K562 (cell line): ENCODE results near the gene SLC6A6. TPM values are rescaled to one million over a fixed set of nuclear protein-coding genes. Genes with fewer than 3 reads are reported as not detected.

Experiments
- BACH1 ChIP-seq: fragments of 200-800 bp; sonication (Bioruptor generic); IDR thresholded peaks from 2 replicates; pipeline ENCODE4 v1.6.1; 2016; ENCODE audit warnings: missing genetic modification characterization, missing compliant biosample characterization
- CXXC5 ChIP-seq: fragments of 250-450 bp; sonication (Bioruptor Pico); IDR thresholded peaks from 2 replicates; pipeline ENCODE4 v1.8.0; 2022; ENCODE audit warnings: inconsistent platforms, mild to moderate bottlenecking, moderate library complexity
- ESRRB ChIP-seq: fragments of 250-450 bp; sonication (Bioruptor Pico); IDR thresholded peaks from 2 replicates; pipeline ENCODE4 v1.5.0; 2020; ENCODE audit warnings: mild to moderate bottlenecking, moderate library complexity, borderline replicate concordance
- HDGF ChIP-seq: fragments of 450-650 bp; IDR thresholded peaks from 2 replicates; pipeline ENCODE4 v1.6.1; 2016
- MECOM ChIP-seq: fragments of 250-450 bp; sonication (Bioruptor Pico); IDR thresholded peaks from 2 replicates; pipeline ENCODE4 v1.8.0; 2022; ENCODE audit warnings: inconsistent platforms
- NR4A1 ChIP-seq, 2 experiments: fragments of 250-450 bp in 1 of 2; fragments of 450-650 bp in 1 of 2; sonication (Bioruptor Pico) in 1 of 2; IDR thresholded peaks; 2 replicates each; pipeline versions ENCODE4 v1.4.0 to v1.6.1; 2016 to 2020; ENCODE audit warnings: mild to moderate bottlenecking in 2 of 2, missing compliant biosample characterization in 1 of 2, missing genetic modification characterization in 1 of 2, moderate library complexity in 1 of 2
- RBFOX2 ChIP-seq: fragments of 200-400 bp; formaldehyde crosslinking; IDR thresholded peaks from 2 replicates; pipeline ENCODE4 v1.6.1; 2017; ENCODE audit warnings: low read depth, mild to moderate bottlenecking, low read length, moderate library complexity
- RBM15 ChIP-seq: fragments of 200-400 bp; formaldehyde crosslinking; IDR thresholded peaks from 2 replicates; pipeline ENCODE4 v1.6.1; 2018; ENCODE audit warnings: mild to moderate bottlenecking, low read length, moderate library complexity; ENCODE audit not compliant: insufficient read depth
- SLC30A9 ChIP-seq: fragments of 250-450 bp; sonication (Bioruptor Pico); IDR thresholded peaks from 2 replicates; pipeline ENCODE4 v1.8.0; 2022; ENCODE audit warnings: mild to moderate bottlenecking, moderate library complexity
- SOX6 ChIP-seq: fragments of 450-650 bp; IDR thresholded peaks from 2 replicates; pipeline ENCODE4 v1.6.1; 2014; ENCODE audit warnings: mild to moderate bottlenecking
- SREBF2 ChIP-seq: sonication (generic); formaldehyde crosslinking; IDR thresholded peaks from 2 replicates; pipeline ENCODE4 v1.4.0; 2020; ENCODE audit warnings: mild to moderate bottlenecking, missing genetic modification reagents
- TAF9B ChIP-seq: fragments of 450-650 bp; IDR thresholded peaks from 2 replicates; pipeline ENCODE4 v1.6.1; 2018; ENCODE audit warnings: mild to moderate bottlenecking; ENCODE audit not compliant: partially characterized antibody
- TBL1XR1 ChIP-seq, 2 experiments: IDR thresholded peaks; 2 replicates each; pipeline ENCODE4 v1.6.1; 2012; ENCODE audit warnings: improper control_type of control experiment in 2 of 2, low read length in 2 of 2, mild to moderate bottlenecking in 1 of 2
- TOE1 ChIP-seq, 2 experiments: fragments of 450-650 bp in 1 of 2; sonication (generic) in 1 of 2; formaldehyde crosslinking in 1 of 2; IDR thresholded peaks; 2 replicates each; pipeline versions ENCODE4 v1.7.1 to v1.8.0; 2016 to 2022; ENCODE audit warnings: borderline replicate concordance in 2 of 2, mild to moderate bottlenecking in 2 of 2, antibody characterized with exemption in 1 of 2, inconsistent platforms in 1 of 2, low read depth in 1 of 2, missing genetic modification reagents in 1 of 2, moderate library complexity in 1 of 2
- ZBTB5 ChIP-seq: fragments of 450-650 bp; IDR thresholded peaks from 2 replicates; pipeline ENCODE4 v1.6.1; 2017; ENCODE audit warnings: antibody characterized with exemption
- ZKSCAN3 ChIP-seq: fragments of 250-450 bp; sonication (Bioruptor Pico); IDR thresholded peaks from 2 replicates; pipeline ENCODE4 v1.4.0; 2020
- ZNF146 ChIP-seq: IDR thresholded peaks from one replicate; pipeline ENCODE4 v1.6.1; 2018; ENCODE audit warnings: missing compliant biosample characterization; ENCODE audit not compliant: unreplicated experiment
- ZNF184 ChIP-seq: sonication (generic); formaldehyde crosslinking; IDR thresholded peaks from 2 replicates; pipeline ENCODE4 v1.5.0; 2020; ENCODE audit warnings: missing genetic modification reagents
- ZNF217 ChIP-seq: sonication (generic); formaldehyde crosslinking; IDR thresholded peaks from 2 replicates; pipeline ENCODE4 v1.8.0; 2022; ENCODE audit warnings: mild to moderate bottlenecking, missing genetic modification reagents
- ZNF449 ChIP-seq: fragments of 250-450 bp; sonication (Bioruptor Pico); IDR thresholded peaks from 2 replicates; pipeline ENCODE4 v1.8.0; 2022; ENCODE audit warnings: moderate library complexity, mild to moderate bottlenecking, inconsistent platforms
- ZNF76 ChIP-seq: fragments of 250-450 bp; sonication (Bioruptor Pico); IDR thresholded peaks from 2 replicates; pipeline ENCODE4 v1.4.0; 2020; ENCODE audit warnings: mild to moderate bottlenecking, moderate library complexity, borderline replicate concordance
- ZSCAN29 ChIP-seq: fragments of 450-650 bp; IDR thresholded peaks from 2 replicates; pipeline ENCODE4 v1.6.1; 2017
- polyA plus RNA-seq, 8 experiments: library from polyadenylated mRNA; depleted of rRNA in 4 of 8; stranded (reverse) in 5 of 8; unstranded in 3 of 8; fragments of >200 nt; fragmentation: Nextera tagmentation in 2 of 8; fragmentation: Illumina TruSeq in 1 of 8; extraction: Ambion mirVana in 2 of 8; extraction: Trizol in 1 of 8; gene quantifications; 2 replicates each; pipeline versions ENCODE4 v1.2.1 to v1.2.3, GENCODE V29; 2011 to 2014; ENCODE audit warnings: inconsistent platforms in 1 of 8, missing spikeins in 1 of 8
- total RNA-seq, 7 experiments: library from RNA; depleted of rRNA in 6 of 7; stranded (reverse); fragments of >200 nt in 6 of 7; fragmentation: Illumina TruSeq in 2 of 7; extraction: Trizol in 2 of 7; gene quantifications; 2 replicates each; pipeline versions ENCODE4 v1.2.1 to v1.2.3, GENCODE V29; 2011 to 2021; ENCODE audit warnings: low replicate concordance in 1 of 7
- TF ChIP-seq, protein P1 (sequence below): sonication (generic); formaldehyde crosslinking; IDR thresholded peaks from 2 replicates; pipeline ENCODE4 v1.8.1; 2022; ENCODE audit warnings: missing genetic modification reagents

Gene SLC6A6
- total and polyA plus RNA-seq, 9 of the 15 experiments (the other 6 are each of a cell fraction or from before 2014, with no cell fraction given), result 12.3 to 203 (median 93.2) TPM

DNA sequence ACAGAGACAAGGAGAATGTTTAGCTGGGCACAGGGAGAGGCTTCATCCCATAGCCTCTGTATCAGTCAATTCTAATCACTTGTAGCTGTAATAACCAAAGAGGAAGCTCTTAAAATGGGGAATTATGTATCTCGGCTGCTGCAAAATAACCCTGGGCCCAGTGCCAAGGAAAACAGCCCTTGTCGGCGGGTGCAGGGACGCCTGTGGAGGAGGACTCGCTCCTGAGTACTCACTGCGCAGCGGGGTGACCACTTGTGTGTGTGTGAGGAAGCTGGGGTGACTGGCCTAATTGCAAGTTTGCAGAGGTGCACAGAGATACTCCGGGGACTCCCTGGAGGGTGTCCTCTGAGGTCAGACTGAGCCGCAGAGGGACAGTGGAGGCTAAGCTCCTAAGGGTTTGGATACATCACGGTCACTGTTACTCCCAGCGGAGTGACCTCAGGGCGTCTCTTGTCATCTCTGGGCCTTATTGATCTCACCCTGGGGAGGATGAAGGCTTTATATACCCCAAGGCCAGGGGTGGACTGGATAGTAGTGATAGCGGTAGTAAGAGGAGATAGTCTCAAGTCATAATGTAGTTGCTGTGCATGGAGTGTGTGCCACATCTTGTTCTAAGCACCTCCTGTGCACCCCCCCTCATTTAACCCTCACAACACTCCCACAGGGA is 37.2 kb downstream of the SLC6A6 start (continued):
- TF ChIP-seq TOE1 (IDR thresholded peaks at IDR 0.05; ENCODE audit: borderline replicate concordance) (no peak), TOE1 (CRISPR knock-in tag; IDR thresholded peaks at IDR 0.05; ENCODE audit: borderline replicate concordance, low read depth) (no peak), ZNF146 (CRISPR knock-in tag) (no peak), ZKSCAN3 (CRISPR knock-in tag) (no peak), SOX6 (peak; percentile 48; the same call in 1 of the 2 replicates), CXXC5 (CRISPR knock-in tag) (peak; percentile 61), TAF9B (no peak), SLC30A9 (no peak), ZNF217 (no peak), ESRRB (CRISPR knock-in tag) (no peak), HDGF (no peak), TBL1XR1 (IDR thresholded peaks at IDR 0.05; ENCODE audit: low read length in 2 of 2) (no peak; a peak in 1 of 4 replicates), ZNF184 (no peak), BACH1 (no peak), RBM15 (no peak), SREBF2 (no peak), ZBTB5 (no peak), RBFOX2 (no peak), MECOM (no peak), ZSCAN29 (no peak), ZNF449 (no peak), ZNF76 (CRISPR knock-in tag) (no peak), NR4A1 (CRISPR knock-in tag; IDR thresholded peaks at IDR 0.05) (no peak), NR4A1 (tag; IDR thresholded peaks at IDR 0.05) (no peak)
- TF ChIP-seq, protein P1, sequence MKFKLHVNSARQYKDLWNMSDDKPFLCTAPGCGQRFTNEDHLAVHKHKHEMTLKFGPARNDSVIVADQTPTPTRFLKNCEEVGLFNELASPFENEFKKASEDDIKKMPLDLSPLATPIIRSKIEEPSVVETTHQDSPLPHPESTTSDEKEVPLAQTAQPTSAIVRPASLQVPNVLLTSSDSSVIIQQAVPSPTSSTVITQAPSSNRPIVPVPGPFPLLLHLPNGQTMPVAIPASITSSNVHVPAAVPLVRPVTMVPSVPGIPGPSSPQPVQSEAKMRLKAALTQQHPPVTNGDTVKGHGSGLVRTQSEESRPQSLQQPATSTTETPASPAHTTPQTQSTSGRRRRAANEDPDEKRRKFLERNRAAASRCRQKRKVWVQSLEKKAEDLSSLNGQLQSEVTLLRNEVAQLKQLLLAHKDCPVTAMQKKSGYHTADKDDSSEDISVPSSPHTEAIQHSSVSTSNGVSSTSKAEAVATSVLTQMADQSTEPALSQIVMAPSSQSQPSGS (CRISPR knock-in tag), result no peak
